Prostate gland (tissue), 2 donors: ENCODE results near the gene TUBGCP5.

Source experiments
- POLR2AphosphoS5 ChIP-seq: sonication (generic); formaldehyde crosslinking; IDR thresholded peaks from one replicate; pipeline ENCODE4 v1.6.1; 2017; ENCODE audit warnings: antibody characterized with exemption
- TF ChIP-seq, protein P1 (sequence below), 4 experiments: fragments of 200-600 bp in 2 of 4; fragments of 450-650 bp in 2 of 4; sonication (generic) in 2 of 4; IDR thresholded peaks; 1 replicate in 3 of 4; 2 replicates in 1 of 4; pipeline ENCODE4 v1.5.1; 2016 to 2019; ENCODE audit warnings: antibody characterized with exemption in 4 of 4, mild to moderate bottlenecking in 2 of 4, moderate library complexity in 2 of 4

DNA sequence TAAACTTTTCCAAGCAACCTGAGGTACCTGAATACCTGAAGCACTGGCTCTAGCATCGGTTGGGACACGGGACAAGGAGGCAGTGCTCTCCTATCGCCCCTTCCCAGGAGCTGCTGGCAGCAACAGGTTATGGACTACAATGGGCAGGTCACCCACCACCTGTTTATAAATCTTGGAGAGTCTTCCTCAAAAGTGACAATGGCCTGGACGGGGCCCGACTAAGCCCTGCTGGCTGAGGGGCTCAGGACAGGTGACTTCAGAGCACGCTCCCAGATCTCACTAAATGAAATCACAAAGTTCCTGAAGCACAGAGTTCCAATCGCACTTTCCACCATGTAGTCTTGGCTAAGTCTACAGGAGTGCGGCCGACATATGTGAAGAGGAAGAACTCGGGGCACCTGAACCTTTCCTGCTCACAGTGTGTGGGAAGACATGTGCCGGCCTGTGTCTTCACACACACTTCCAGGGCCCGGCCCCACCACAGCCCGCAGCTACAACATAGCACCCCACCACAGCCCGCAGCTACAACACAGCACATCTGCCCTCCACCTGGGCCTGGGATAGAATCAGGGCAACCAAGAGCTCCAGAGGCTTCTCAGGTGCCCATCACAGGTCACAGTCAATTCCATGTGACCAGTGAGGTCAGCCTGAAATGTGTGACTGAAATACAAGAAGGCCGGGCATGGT, 72.1 kb downstream of the TUBGCP5 start:
- TF ChIP-seq, protein P1, sequence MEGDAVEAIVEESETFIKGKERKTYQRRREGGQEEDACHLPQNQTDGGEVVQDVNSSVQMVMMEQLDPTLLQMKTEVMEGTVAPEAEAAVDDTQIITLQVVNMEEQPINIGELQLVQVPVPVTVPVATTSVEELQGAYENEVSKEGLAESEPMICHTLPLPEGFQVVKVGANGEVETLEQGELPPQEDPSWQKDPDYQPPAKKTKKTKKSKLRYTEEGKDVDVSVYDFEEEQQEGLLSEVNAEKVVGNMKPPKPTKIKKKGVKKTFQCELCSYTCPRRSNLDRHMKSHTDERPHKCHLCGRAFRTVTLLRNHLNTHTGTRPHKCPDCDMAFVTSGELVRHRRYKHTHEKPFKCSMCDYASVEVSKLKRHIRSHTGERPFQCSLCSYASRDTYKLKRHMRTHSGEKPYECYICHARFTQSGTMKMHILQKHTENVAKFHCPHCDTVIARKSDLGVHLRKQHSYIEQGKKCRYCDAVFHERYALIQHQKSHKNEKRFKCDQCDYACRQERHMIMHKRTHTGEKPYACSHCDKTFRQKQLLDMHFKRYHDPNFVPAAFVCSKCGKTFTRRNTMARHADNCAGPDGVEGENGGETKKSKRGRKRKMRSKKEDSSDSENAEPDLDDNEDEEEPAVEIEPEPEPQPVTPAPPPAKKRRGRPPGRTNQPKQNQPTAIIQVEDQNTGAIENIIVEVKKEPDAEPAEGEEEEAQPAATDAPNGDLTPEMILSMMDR (IDR thresholded peaks at IDR 0.05) = no peak
- TF ChIP-seq POLR2AphosphoS5 = no peak
